HepG2 (cell line): ENCODE results near the gene KIF17. TPM values are rescaled to one million over a fixed set of nuclear protein-coding genes. Genes with fewer than 3 reads are reported as not detected.

Experiments
- ATAC-seq: fragments of 200-7000 bp; cut with Tn5 transposase; 3 replicates; pipeline ENCODE4 v1.9.1; 2020; ENCODE audit warnings: mild to moderate bottlenecking, moderate library complexity
- BruUV-seq: library from RNA; stranded (reverse); fragments of 400-500 nt; replicated peaks from 2 replicates; lab custom pipeline; 2021; lab: Mats Ljungman, UMichigan
- CTCF ChIA-PET: fragments of 300-600 bp; formaldehyde crosslinking; extraction: SDS; loops from one replicate; lab custom pipeline; 2021; ENCODE audit warnings: low total read pairs, inconsistent platforms, low intra/inter-chr PET ratio; lab: Yijun Ruan, JAX
- POLR2A ChIA-PET: fragments of 350-600 bp; sonication (Branson Sonifier 250); formaldehyde crosslinking; loops from one replicate; lab custom pipeline; 2020; ENCODE audit warnings: antibody characterized with exemption, inconsistent platforms; lab: Yijun Ruan, JAX
- DNase-seq: peaks from one replicate; pipeline ENCODE4 v3.0.0-alpha.2; 2015; ENCODE audit warnings: low spot score
- FAIRE-seq: peaks from 3 replicates; lab custom pipeline; 2011; peaks lifted over from hg19 to GRCh38; lab: Jason Lieb, UNC
- H2AFZ ChIP-seq: one replicate; pipeline ENCODE4 v1.6.1; 2011; ENCODE audit warnings: low read length, inconsistent platforms
- H3K27ac ChIP-seq: fragments of 300-600 bp; 3 replicates; pipeline ENCODE4 v1.8.0; 2011; ENCODE audit warnings: mixed run types, mild to moderate bottlenecking, mixed read lengths, low read length, inconsistent platforms; ENCODE audit not compliant: insufficient read depth; ENCODE audit errors: extremely low read length
- H3K27me3 ChIP-seq, 2 experiments: fragments of 200-600 bp in 1 of 2; 2 replicates in 1 of 2; 3 replicates in 1 of 2; pipeline versions ENCODE4 v1.6.0 to v1.8.0; 2011; ENCODE audit warnings: low read length in 2 of 2, mild to moderate bottlenecking in 2 of 2, moderate library complexity in 2 of 2, inconsistent platforms in 1 of 2; ENCODE audit not compliant: insufficient read depth in 2 of 2, control insufficient read depth in 1 of 2
- H3K36me3 ChIP-seq, 2 experiments: fragments of 200-600 bp in 1 of 2; replicated peaks in 1 of 2; 2 replicates in 1 of 2; 3 replicates in 1 of 2; pipeline versions ENCODE4 v1.5.1 to v1.8.0; 2011; ENCODE audit warnings: low read length in 2 of 2, inconsistent platforms in 1 of 2; ENCODE audit not compliant: insufficient read depth in 2 of 2, control insufficient read depth in 1 of 2
- H3K4me1 ChIP-seq: 2 replicates; pipeline ENCODE4 v1.5.1; 2012; ENCODE audit warnings: low read length, inconsistent platforms; ENCODE audit not compliant: insufficient read depth
- H3K4me2 ChIP-seq: 2 replicates; pipeline ENCODE4 v1.6.0; 2011; ENCODE audit warnings: low read depth, low read length, inconsistent platforms
- H3K4me3 ChIP-seq, 3 experiments: fragments of 200-600 bp in 1 of 3; sonication (generic), shearing (Covaris generic) in 1 of 3; replicated peaks in 1 of 3; 2 replicates each; pipeline ENCODE4 v1.5.1; 2011 to 2016; ENCODE audit warnings: low read length in 3 of 3, inconsistent platforms in 2 of 3, low read depth in 2 of 3, mild to moderate bottlenecking in 2 of 3, control low read depth in 1 of 3, mixed read lengths in 1 of 3; ENCODE audit not compliant: insufficient read depth in 1 of 3
- H3K79me2 ChIP-seq: one replicate; pipeline ENCODE4 v1.6.1; 2011; ENCODE audit warnings: low read length, inconsistent platforms; ENCODE audit not compliant: insufficient read depth
- H3K9ac ChIP-seq: 2 replicates; pipeline ENCODE4 v1.6.0; 2011; ENCODE audit warnings: mild to moderate bottlenecking, low read depth, low read length, inconsistent platforms; ENCODE audit not compliant: insufficient read depth
- H3K9me3 ChIP-seq: 2 replicates; pipeline ENCODE4 v1.5.1; 2012; ENCODE audit warnings: mild to moderate bottlenecking, low read length
- H4K20me1 ChIP-seq: 2 replicates; pipeline ENCODE4 v1.6.0; 2011; ENCODE audit warnings: inconsistent platforms, mild to moderate bottlenecking, low read length, moderate library complexity; ENCODE audit not compliant: insufficient read depth
- E2F1 ChIP-seq: sonication (generic); formaldehyde crosslinking; IDR thresholded peaks from 2 replicates; pipeline ENCODE4 v1.5.0; 2020; ENCODE audit warnings: missing genetic modification reagents
- EZH2 ChIP-seq: conservative IDR thresholded peaks from 2 replicates; pipeline ENCODE4 v1.6.1; 2012; ENCODE audit warnings: mild to moderate bottlenecking, low read depth, low read length, moderate library complexity
- KLF15 ChIP-seq: sonication (generic); formaldehyde crosslinking; IDR thresholded peaks from 2 replicates; pipeline ENCODE4 v1.8.1; 2023; ENCODE audit warnings: borderline replicate concordance, mild to moderate bottlenecking, inconsistent platforms, missing genetic modification reagents, mixed read lengths
- NKX3-1 ChIP-seq: sonication (generic); formaldehyde crosslinking; IDR thresholded peaks from 2 replicates; pipeline ENCODE4 v1.5.0; 2020; ENCODE audit warnings: missing genetic modification reagents
- YEATS2 ChIP-seq: sonication (generic); formaldehyde crosslinking; IDR thresholded peaks from 2 replicates; pipeline ENCODE4 v1.4.0; 2020; ENCODE audit warnings: missing genetic modification reagents, borderline replicate concordance
- ZKSCAN1 ChIP-seq: fragments of 150-350 bp; IDR thresholded peaks from 2 replicates; pipeline ENCODE4 v1.6.1; 2014; ENCODE audit warnings: low read length
- ZMYM2 ChIP-seq: sonication (generic); formaldehyde crosslinking; IDR thresholded peaks from 2 replicates; pipeline ENCODE4 v1.8.0; 2022; ENCODE audit warnings: mild to moderate bottlenecking, missing genetic modification reagents
- ZNF816 ChIP-seq: sonication (generic); formaldehyde crosslinking; IDR thresholded peaks from 2 replicates; pipeline ENCODE4 v1.8.0; 2022; ENCODE audit warnings: missing genetic modification reagents, mild to moderate bottlenecking, borderline replicate concordance
- WGBS: methylation state at CpG from one replicate; pipeline ENCODE4 v1.1.6; 2017; ENCODE audit warnings: low lambda C conversion rate; 5-methylcytosine and 5-hydroxymethylcytosine counted together
- in situ Hi-C: cut with HindIII; loops from 2 replicates; pipeline ENCODE4 v1.10.0; 2017; ENCODE audit warnings: low pct_unique_long_range_greater_than_20kb; ENCODE audit not compliant: extremely low pct_ligation_motif_present
- intact Hi-C: fragments of 100-400 bp; cut with micrococcal nuclease; formaldehyde crosslinking; loops from one replicate; pipeline ENCODE4 v1.10.0; 2022; ENCODE audit not compliant: unreplicated experiment
- polyA plus RNA-seq, 8 experiments: library from polyadenylated mRNA; depleted of rRNA in 3 of 8; stranded (reverse) in 7 of 8; unstranded in 1 of 8; fragments of >200 nt; fragmentation: Illumina TruSeq in 4 of 8; extraction: Trizol in 4 of 8; gene quantifications; 2 replicates each; pipeline versions ENCODE4 v1.2.1 to v1.2.3, GENCODE V29; 2011 to 2016; ENCODE audit warnings: low read depth in 4 of 8, missing spikeins in 1 of 8, mixed read lengths in 1 of 8; ENCODE audit not compliant: insufficient read depth in 1 of 8
- total RNA-seq, 5 experiments: library from RNA; depleted of rRNA; stranded (reverse); fragments of >200 nt; fragmentation: Illumina TruSeq; extraction: Trizol; gene quantifications; 2 replicates each; pipeline ENCODE4 v1.2.3, GENCODE V29; 2016; ENCODE audit warnings: low read depth in 1 of 5

KIF17 gene
- total and polyA plus RNA-seq, 2 of the 13 experiments (the other 11 are each of a cell fraction or from before 2014, with no cell fraction given) = 0.24 to 0.44 TPM

DNA sequence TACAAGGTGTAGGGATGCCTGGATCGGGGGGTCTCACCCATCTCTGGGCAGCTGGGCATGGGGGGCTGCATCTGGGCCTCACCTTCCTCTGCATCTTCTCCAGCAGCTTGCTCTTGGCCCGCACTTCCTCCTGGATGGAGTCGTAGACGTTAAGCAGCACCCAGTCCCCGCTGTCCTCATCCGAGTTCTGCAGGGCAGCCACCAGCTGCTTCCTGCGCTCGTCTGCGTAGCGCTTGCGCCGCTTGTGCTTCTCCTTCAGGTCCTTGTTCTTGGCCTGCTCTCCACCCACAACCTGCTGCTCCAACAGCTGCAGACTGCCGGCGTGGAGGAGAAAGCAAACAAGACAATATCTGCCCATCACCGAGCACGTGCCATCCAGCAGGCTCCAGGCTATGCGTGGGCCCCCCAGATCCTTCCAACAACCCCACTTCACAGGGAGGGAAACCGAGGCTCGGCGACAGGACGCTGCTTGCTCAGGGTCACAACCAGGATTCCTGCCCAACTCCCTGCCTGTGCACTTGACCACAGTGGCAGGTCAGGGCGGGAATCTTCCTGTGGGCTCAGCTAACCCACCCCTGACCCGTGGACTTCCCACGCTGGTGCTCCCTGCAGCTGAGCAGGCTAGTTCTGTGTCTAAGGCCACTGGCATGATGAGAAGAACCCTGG is 35.1 kb downstream of the KIF17 start (continued):
- TF ChIP-seq EZH2 = no peak
- no peak for TF ChIP-seq ZKSCAN1
- TF ChIP-seq E2F1 (CRISPR knock-in tag) = no peak
- TF ChIP-seq ZMYM2 (CRISPR knock-in tag) = no peak

GRCh38 chr1:20681999-20682398 is 35.8 kb downstream of the KIF17 start:
- intact Hi-C loops (no loop called here), in situ Hi-C loops (no loop called here)
- DNase-seq (no peak), FAIRE-seq (no peak), ATAC-seq (no peak)
- no peak overlapping the region for H3K27ac ChIP-seq
- H2AFZ ChIP-seq = no peak overlapping the region
- ChIA-PET POLR2A (no interaction called here), CTCF (no interaction called here)
- H3K4me3 ChIP-seq = no peak overlapping the region
- BruUV-seq = no TSS peak
- H3K27me3 ChIP-seq = peaks cover 2 to 49% of the 10 kb centered on the region in 2 experiments; a peak in 4 of 5 replicates
- no peak overlapping the region for H3K4me2 ChIP-seq
- WGBS = 52% methylated on average over 9 of the region's 9 CpGs
- H3K36me3 ChIP-seq = no peaks in the 10 kb centered on the region
- H3K9ac ChIP-seq = no peak overlapping the region
- H3K79me2 ChIP-seq = no peaks in the 10 kb centered on the region
- no peaks in the 10 kb centered on the region for H3K9me3 ChIP-seq
- H3K4me1 ChIP-seq = peaks cover 30% of the 10 kb centered on the region
- no peaks in the 10 kb centered on the region for H4K20me1 ChIP-seq
- TF ChIP-seq KLF15 (CRISPR knock-in tag) (no peak), NKX3-1 (no peak), YEATS2 (CRISPR knock-in tag) (no peak), ZNF816 (CRISPR knock-in tag) (no peak)
- TF ChIP-seq, all 625 proteins: peak for 0
